ENCODE results near the gene LRRC4B. TPM values are rescaled to one million over a fixed set of nuclear protein-coding genes. Genes with fewer than 3 reads are reported as not detected.
"Not testable (repeated sequence)": the region's sequence is repeated elsewhere in the genome, so short reads cannot be mapped to it uniquely, and the experiment has no call there.

Gene LRRC4B, protein sequence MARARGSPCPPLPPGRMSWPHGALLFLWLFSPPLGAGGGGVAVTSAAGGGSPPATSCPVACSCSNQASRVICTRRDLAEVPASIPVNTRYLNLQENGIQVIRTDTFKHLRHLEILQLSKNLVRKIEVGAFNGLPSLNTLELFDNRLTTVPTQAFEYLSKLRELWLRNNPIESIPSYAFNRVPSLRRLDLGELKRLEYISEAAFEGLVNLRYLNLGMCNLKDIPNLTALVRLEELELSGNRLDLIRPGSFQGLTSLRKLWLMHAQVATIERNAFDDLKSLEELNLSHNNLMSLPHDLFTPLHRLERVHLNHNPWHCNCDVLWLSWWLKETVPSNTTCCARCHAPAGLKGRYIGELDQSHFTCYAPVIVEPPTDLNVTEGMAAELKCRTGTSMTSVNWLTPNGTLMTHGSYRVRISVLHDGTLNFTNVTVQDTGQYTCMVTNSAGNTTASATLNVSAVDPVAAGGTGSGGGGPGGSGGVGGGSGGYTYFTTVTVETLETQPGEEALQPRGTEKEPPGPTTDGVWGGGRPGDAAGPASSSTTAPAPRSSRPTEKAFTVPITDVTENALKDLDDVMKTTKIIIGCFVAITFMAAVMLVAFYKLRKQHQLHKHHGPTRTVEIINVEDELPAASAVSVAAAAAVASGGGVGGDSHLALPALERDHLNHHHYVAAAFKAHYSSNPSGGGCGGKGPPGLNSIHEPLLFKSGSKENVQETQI
- total RNA-seq (1.2 TPM), polyA plus RNA-seq (ENCODE audit: insufficient read depth, low read depth, low replicate concordance) (2.6 TPM)
- long read RNA-seq, donor 1, transcript LRRC4B-201 (3 exons, 2,958 nt) = major isoform, 8 of 8 reads
- long read RNA-seq, donor 1, partial matches to known transcripts = 0 of 8 reads
- long read RNA-seq, donor 1, other reads (novel, unspliced or antisense) = 0 of 8 reads
- long read RNA-seq, donor 2, partial matches to known transcripts = 5 of 6 reads
- long read RNA-seq, donor 2, other reads (novel, unspliced or antisense) = 0 of 6 reads
- long read RNA-seq, donor 3, partial matches to known transcripts = 0 of 3 reads
- long read RNA-seq, donor 3, other reads (novel, unspliced or antisense) = 0 of 3 reads
- long read RNA-seq, donor 4, transcript LRRC4B-201 (3 exons, 2,958 nt) = major isoform, 6 of 6 reads
- long read RNA-seq, donor 4, partial matches to known transcripts = 0 of 6 reads
- long read RNA-seq, donor 4, other reads (novel, unspliced or antisense) = 0 of 6 reads
- long read RNA-seq, donor 5 = 0 reads
- long read RNA-seq, donor 6, transcript LRRC4B-201 (3 exons, 2,958 nt) = major isoform, 6 of 6 reads
- long read RNA-seq, donor 6, partial matches to known transcripts = 0 of 6 reads
- long read RNA-seq, donor 6, other reads (novel, unspliced or antisense) = 0 of 6 reads
- long read RNA-seq, donor 7, partial matches to known transcripts = 0 of 2 reads
- long read RNA-seq, donor 7, other reads (novel, unspliced or antisense) = 2 of 2 reads
- long read RNA-seq, donor 8, transcript LRRC4B-201 (3 exons, 2,958 nt) = major isoform, 7 of 12 reads
- long read RNA-seq, donor 8, partial matches to known transcripts = 5 of 12 reads
- long read RNA-seq, donor 8, other reads (novel, unspliced or antisense) = 0 of 12 reads
- long read RNA-seq, donor 9, partial matches to known transcripts = 0 of 2 reads
- long read RNA-seq, donor 9, other reads (novel, unspliced or antisense) = 0 of 2 reads
- long read RNA-seq, donor 10, transcript LRRC4B-201 (3 exons, 2,958 nt) = major isoform, 8 of 8 reads
- long read RNA-seq, donor 10, partial matches to known transcripts = 0 of 8 reads
- long read RNA-seq, donor 10, other reads (novel, unspliced or antisense) = 0 of 8 reads

- FAIRE-seq (no peak), DNase-seq (peak in 4 of 5 donors; percentile 84 to 93 (median 86))
- no peaks in the 10 kb centered on the region for H3K36me3 ChIP-seq (ENCODE audit: control insufficient read depth in 2 of 3, insufficient read depth in 3 of 3, low read length in 3 of 3)
- H3K27ac ChIP-seq (ENCODE audit: low read depth in 2 of 2, low read length in 2 of 2) = no peak within 1 kb of the TSS
- no peaks in the 10 kb centered on the region for H3K4me1 ChIP-seq (ENCODE audit: control insufficient read depth in 2 of 3, insufficient read depth in 2 of 3, low read depth in 1 of 3, low read length in 3 of 3)
- H3K27me3 ChIP-seq (ENCODE audit: control insufficient read depth, insufficient read depth, low read length) = no peaks in the 10 kb centered on the region
- TF ChIP-seq, protein P1, sequence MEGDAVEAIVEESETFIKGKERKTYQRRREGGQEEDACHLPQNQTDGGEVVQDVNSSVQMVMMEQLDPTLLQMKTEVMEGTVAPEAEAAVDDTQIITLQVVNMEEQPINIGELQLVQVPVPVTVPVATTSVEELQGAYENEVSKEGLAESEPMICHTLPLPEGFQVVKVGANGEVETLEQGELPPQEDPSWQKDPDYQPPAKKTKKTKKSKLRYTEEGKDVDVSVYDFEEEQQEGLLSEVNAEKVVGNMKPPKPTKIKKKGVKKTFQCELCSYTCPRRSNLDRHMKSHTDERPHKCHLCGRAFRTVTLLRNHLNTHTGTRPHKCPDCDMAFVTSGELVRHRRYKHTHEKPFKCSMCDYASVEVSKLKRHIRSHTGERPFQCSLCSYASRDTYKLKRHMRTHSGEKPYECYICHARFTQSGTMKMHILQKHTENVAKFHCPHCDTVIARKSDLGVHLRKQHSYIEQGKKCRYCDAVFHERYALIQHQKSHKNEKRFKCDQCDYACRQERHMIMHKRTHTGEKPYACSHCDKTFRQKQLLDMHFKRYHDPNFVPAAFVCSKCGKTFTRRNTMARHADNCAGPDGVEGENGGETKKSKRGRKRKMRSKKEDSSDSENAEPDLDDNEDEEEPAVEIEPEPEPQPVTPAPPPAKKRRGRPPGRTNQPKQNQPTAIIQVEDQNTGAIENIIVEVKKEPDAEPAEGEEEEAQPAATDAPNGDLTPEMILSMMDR (IDR thresholded peaks at IDR 0.05; ENCODE audit: borderline replicate concordance, extremely low read depth, insufficient read depth) = no peak
- no peaks in the 10 kb centered on the region for H3K9me3 ChIP-seq (ENCODE audit: control insufficient read depth in 2 of 3, insufficient read depth in 1 of 3, low read length in 3 of 3)
- H3K4me3 ChIP-seq (ENCODE audit: low read length in 3 of 3) = no peak within 1 kb of the TSS
- intact Hi-C loops (cut with DNase I) = no loop called here
- H3K9ac ChIP-seq (ENCODE audit: low read length in 3 of 3) = no peak within 1 kb of the TSS
Observed at GRCh38 chr19:50567882-50568727, at the start of gene LRRC4B. TSS of gene LRRC4B (minus strand) at chr19:50568435. CDS start at chr19:50548838, 19,597 bp downstream.

- H3K36me3 ChIP-seq (ENCODE audit: control insufficient read depth in 2 of 3, insufficient read depth in 3 of 3, low read length in 3 of 3); H3K27ac ChIP-seq (ENCODE audit: low read depth in 2 of 2, low read length in 2 of 2); intact Hi-C loops (cut with DNase I); H3K4me1 ChIP-seq (ENCODE audit: control insufficient read depth in 2 of 3, insufficient read depth in 2 of 3, low read depth in 1 of 3, low read length in 3 of 3); H3K27me3 ChIP-seq (ENCODE audit: control insufficient read depth, insufficient read depth, low read length); H3K9me3 ChIP-seq (ENCODE audit: control insufficient read depth in 2 of 3, insufficient read depth in 1 of 3, low read length in 3 of 3); H3K9ac ChIP-seq (ENCODE audit: low read length in 3 of 3); DNase-seq; H3K4me3 ChIP-seq (ENCODE audit: low read length in 3 of 3); FAIRE-seq: not testable (repeated sequence)
Observed at GRCh38 chr19:50612504-50613404, 44.5 kb upstream of the LRRC4B start.
